ENCODE data around the gene SH2D4B.
"Not testable (repeated sequence)": the region's sequence is repeated elsewhere in the genome, so short reads cannot be mapped to it uniquely, and the experiment has no call there.

The SH2D4B gene

DNA sequence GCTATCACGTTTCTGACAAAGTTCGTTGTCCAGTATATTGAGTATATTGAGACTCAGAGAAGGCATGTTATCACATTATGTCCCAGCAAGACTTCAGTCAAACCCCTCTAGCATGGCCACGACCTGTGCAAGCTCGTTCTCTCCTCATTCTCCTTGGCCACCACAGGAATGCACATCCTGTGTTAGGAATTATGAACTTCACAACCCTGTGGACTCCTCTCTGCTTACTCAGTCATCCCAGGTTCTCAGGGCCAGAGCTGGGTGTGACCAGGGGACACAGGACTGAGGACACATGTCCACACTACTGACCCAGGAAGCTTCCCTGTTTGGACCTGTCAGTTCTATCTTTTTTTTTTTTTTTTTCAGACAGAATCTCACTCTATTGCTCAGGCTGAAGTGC lies 4.4 kb downstream of the SH2D4B start:
- no peak for DNase-seq (ENCODE audit: low read depth in 4 of 4, low spot score in 1 of 4)

DNA sequence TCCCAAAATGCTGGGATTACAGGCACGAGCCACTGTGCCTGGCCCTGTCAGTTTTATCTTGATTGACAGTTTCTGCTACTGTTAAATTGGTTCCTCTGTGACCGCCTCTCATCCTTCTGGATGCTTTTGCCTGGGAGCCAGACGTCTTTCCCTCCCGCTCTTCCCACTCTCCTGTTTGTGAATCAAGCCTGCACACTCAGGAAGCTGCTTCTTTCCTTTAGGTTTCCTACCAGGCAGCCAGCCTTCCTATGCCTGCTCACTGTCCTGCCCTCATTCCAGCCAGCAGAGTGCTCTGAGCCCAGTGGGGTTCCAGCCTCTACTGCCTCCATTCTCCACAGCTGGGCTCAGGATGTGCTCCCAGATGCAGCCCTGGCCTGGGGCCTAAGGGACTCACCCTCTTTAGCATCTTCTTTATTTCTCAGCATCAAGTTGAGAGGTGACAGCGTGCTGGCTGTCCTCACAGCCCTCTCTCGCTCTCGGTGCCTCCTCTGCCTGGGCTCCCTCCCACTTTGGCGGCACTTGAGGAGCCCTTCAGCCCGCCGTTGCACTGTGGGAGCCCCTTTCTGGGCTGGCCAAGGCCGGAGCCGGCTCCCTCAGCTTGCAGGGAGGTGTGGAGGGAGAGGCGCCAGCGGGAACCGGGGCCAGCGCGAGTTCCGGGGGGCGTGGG lies 5.1 kb downstream of the SH2D4B start:
- no peak for DNase-seq (ENCODE audit: low read depth in 4 of 4, low spot score in 1 of 4)

DNA sequence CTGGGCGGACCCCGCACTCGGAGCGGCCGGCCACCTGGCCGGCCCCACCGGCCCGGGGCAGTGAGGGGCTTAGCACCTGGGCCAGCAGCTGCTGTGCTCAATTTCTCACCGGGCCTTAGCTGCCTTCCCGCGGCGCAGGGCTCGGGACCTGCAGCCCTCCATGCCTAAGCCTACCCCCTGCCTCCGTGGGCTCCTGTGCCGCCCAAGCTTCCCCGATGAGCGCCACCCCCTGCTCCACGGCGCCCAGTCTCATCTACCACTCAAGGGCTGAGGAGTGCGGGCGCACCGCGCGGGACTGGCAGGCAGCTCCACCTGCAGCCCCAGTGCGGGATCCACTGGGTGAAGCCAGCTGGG lies 5.6 kb downstream of the SH2D4B start:
- not testable (repeated sequence) for DNase-seq (ENCODE audit: low read depth in 4 of 4, low spot score in 1 of 4)

DNA sequence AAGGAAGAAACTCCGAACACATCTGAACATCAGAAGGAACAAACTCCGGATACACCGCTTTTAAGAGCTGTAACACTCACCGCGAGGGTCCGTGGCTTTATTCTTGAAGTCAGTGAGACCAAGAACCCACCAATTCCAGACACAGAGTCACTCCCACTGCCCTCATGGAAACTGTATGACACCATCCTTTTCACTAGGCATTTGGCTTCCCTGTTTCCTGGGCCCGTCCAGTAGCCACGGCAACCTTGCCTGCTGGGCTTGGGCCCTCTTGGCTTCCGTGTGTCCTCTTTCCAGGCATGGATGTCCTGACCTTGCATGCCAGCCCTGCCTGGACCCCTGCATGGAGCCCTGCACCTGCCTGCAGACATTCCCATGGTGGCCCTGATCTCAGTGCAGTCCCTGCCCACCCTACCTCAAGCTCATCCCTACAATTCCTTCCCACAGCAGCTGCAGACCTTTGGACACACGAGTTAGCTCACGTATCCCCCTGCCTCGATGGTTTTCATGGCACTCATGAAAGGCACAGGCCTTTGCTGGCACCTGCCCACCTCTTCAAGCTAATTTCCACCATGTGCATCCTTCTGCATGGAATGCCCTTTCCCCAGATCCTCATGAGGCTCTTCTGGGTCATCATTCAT lies 6.7 kb downstream of the SH2D4B start:
- no peak for DNase-seq (ENCODE audit: low read depth in 4 of 4, low spot score in 1 of 4)

DNA sequence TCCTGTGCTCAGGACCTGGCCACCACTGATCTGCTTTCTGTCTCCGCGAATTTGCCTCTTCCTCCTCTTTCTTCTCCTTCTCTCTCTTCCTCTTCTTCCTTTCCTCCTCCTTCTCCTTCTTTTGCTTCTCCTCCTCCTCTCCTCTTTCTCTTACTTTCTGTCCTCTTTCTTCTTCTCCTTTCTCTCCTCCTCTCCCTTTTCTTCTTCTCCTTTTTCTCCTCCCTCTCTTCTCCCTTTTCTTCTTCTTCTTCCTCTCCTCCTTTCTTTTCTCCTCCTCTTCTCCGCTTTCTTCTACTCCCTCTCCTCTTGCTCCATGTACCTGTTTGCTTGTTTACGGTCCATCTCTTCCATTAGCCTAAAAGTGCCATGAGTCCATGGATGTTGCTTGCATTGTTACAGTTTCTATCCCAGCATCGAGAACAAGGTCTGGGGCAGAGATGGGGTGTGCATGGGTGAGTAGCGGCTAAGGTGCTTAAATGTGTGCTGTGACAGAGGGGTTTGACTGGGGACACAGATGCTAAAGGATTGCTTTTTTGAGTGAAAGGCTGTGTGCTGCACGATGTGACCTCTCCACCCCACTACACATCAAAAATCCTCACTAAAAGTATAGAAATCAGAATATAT lies 7.7 kb downstream of the SH2D4B start:
- DNase-seq (ENCODE audit: low read depth in 4 of 4, low spot score in 1 of 4): no peak

DNA sequence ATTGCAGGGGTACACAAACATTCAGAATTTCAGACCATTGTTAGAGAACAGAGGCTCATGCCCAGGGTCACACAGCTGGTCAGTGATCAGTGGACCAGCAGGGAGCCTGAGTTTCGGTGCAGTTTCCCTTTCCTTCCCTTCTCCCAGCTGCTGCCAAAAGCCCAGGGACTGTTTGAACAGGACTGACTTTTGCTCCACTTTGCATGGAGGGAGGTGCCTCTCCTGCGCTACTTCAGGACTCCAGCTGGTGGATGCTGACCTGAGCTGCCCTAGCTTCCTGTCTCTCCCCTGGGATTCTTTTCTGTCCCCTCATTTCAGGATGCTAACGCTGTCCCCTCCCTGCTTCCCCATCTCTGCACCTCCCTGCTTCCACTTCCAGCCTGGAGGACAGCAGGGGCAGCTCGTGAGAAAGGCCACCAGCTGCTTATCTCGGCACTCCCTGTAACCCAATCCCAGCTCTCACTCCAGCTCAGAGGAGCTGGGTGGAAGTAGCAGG lies 14.5 kb downstream of the SH2D4B start:
- DNase-seq (ENCODE audit: low read depth in 4 of 4, low spot score in 1 of 4): no peak

DNA sequence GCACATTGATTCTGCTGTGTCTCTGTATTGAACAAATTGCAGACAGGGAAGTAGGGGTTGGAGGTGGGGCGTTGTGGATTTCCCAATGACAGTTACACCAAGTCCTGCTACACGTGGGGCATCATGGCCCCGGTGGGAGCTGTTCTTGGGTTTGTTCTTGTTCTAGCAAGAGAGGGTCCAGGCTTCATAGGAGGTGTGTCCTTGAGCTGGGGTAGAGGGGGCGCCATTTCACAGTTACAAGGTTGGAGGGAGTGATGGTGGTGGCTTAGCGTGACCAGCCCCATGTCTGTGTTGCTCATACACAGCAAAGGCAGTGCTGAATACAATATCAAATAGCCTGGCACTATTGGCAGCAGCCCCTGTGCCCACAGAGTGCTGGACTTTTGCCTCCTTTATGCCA lies 15.7 kb downstream of the SH2D4B start:
- no peak for DNase-seq (ENCODE audit: low read depth in 4 of 4, low spot score in 1 of 4)

DNA sequence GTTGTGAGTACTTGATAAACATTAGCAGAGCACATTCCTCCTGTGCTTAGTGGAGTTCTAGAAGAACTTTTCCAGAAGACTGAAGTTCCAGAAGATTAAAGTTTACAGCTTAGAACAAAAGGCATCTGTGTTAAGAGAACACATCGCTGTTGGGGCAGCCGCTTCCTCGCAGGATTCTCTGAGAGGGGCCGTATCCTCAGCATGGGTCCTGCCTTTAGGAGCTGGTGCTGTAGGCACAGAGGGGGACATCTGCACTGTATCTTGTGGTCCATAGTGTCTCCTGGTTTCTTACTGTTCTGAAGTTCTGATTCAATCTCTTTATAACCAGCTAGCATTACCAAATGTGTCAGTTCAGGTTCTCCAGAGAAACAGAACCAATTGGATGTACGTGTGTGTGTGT lies 16.3 kb downstream of the SH2D4B start:
- DNase-seq (ENCODE audit: low read depth in 4 of 4, low spot score in 1 of 4): no peak

DNA sequence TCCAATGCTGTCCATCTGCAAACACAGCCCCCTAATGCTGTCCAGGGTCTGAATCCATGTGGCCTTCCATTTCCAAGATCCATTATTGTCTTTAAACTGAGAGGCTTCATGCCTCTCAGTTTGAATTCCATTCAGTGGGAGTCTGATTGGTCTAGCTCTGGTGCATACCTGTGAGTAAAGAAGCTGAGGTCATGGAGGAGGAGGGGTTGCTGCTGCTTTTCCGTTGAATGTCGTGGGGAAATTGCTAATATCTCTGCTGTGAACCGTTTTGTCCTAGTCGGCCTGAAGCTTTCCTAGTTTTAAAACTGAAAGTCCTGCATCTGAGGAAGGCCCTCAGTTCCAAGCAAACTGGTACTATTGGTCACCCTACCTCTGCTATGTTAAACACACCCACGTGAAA lies 17.7 kb downstream of the SH2D4B start:
- DNase-seq (ENCODE audit: low read depth in 4 of 4, low spot score in 1 of 4): no peak

DNA sequence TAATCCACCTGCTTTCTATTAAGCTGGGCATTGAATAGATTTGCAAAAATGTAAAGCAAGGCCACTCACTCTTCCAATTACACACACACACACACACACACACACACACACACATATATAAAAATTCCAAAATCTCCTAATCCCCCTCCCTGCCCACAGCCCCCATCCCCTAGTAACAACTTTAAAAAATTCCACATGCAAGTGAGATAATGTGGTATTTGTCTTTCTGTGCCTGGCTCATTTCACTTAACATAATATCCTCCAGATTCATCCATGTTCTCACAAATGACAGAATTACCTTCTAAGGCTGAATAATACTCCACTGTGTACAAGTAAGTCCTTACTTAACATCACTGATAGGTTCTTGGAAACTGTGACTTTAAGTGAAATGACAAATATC lies 24.2 kb downstream of the SH2D4B start:
- no peak for DNase-seq (ENCODE audit: low read depth in 4 of 4, low spot score in 1 of 4)

DNA sequence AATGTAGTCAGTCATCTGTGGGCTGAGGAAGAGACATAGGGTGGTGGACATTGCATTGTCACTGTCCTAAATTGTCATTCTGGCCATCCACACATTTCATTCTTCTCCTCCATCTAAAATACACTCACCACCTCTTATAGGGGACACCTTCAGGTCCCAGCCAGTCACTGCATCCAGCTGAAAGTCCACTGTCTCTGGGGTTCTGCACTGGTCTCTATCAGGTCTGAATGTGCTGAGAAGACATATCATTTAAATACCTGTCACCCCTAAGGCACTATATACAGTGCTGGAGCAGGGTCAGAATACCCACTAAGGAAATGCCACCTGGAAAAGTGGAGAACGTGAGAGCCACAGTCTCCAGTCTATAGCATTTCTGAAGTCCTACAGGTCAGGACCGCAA lies 29.6 kb downstream of the SH2D4B start:
- no peak for DNase-seq (ENCODE audit: low read depth in 4 of 4, low spot score in 1 of 4)

DNA sequence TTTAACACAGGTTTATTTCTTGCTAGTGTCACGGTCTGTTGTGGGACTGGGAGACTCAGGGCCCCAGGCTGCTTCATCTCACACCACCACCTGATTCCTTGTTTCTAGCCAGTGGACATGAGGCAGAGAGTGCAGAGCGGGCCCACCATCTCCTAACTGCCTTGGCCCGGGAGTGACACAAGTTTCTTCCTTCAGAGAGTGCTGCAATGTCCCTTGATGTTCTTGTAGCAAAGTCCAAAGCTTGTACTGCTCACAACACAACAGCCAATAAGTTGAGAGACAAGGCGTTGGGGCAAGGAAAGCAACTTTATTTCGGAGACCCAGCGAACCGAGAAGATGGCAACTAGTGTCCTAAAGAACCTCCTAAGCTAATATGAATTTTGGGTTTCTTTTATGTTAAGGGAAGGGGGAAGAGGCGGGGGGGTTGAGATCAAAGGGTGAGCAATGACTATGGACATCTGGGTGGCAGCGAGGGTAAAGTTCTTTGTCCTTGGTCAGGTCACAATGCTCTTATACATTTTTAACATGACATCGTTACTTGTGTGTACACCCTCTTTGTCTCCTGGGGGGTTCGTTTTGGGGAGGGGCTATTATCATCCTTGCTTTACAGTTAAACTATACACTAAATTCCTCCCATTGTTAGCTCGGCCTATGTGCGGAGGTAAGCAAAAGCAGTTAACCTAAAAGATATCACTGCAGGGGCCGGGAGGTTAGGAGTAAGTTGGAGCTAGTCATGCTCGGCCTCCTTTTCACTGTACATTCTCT lies 31.6 kb downstream of the SH2D4B start:
- DNase-seq (ENCODE audit: low read depth in 4 of 4, low spot score in 1 of 4): no peak

DNA sequence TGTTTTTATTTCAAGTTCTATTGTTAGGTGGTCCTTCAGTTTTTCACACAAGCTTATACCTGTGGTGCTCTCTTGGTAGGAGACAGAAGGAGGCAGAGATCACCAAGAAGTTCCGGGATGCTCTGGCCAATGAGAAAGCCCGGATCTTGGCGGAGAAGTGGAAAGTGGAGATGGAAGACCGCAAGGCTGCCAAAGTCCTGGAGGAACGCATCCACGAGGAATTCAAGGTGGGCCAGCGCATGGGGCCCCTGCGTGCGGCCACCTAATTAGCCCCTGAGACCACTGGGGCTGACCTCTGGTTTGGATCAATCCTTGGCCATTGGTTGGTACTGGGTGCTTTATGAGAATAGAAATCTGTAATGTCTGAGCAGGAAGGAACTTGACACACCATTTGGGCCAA lies 33.6 kb downstream of the SH2D4B start:
- DNase-seq (ENCODE audit: low read depth in 4 of 4, low spot score in 1 of 4): no peak

DNA sequence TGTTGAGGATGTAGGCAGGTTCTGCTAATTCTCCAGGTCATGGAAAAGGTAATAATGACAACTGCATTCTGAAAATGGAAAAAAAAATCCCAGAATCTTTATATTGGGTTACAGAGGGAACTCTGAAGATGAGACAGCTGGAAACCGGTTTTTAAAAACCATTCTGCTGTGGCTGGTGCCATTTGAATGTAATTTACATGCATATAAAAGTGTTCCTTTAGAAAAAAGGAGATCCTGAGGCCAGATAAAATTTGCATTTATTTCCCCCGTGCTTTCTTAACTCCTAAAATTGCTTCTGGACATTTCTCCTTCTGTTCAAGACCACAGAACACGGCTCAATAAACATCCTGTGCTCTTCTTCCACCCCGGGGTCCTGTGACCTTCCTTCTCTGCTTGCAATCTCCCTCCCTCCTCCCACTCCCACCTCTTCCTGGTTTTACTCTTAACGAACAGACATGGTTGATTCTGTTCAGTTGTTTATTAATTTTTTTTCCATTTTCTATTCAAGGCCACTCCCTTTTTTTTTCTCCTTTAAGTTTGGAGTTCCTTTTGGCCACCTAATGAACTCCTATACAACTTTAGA lies 41.6 kb downstream of the SH2D4B start:
- no peak for DNase-seq (ENCODE audit: low read depth in 4 of 4, low spot score in 1 of 4)

DNA sequence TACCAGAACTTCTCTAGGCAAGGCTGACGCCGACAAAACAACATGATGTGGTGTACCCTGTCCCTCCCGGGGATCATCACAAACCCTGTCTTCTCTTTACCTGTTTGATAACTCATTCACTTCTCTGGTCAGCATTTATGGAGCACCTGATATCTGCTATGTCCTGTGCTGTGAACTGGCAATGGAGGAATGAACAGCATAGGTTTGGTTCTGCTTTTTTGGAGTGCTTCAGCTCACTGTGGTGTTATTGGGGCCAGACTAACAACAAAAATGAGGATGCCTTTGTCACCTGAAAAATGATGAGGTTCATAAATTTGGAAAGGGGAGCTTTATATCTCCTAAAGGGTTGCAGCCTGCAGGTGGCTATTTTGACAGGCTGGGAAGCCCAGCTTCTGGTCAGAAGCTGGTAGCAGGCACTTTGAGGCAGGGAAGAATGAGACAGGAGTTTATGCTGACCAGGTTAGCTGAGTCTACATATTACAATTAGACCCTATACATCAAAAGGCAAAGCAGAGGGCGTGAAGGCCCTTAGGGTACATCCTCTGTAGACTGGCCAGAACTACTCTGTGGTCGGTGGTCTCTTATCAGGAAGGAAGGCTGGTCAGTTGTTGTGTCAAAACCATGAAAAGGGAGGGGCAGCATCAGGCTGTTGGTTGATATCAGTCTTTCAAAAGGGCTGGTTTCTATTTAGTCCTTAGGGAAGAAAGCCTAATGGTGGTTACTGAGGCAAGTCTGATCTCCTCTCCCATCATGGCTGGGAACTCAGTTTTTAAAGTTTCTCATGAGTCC lies 42.3 kb downstream of the SH2D4B start:
- DNase-seq (ENCODE audit: low read depth in 4 of 4, low spot score in 1 of 4): no peak

DNA sequence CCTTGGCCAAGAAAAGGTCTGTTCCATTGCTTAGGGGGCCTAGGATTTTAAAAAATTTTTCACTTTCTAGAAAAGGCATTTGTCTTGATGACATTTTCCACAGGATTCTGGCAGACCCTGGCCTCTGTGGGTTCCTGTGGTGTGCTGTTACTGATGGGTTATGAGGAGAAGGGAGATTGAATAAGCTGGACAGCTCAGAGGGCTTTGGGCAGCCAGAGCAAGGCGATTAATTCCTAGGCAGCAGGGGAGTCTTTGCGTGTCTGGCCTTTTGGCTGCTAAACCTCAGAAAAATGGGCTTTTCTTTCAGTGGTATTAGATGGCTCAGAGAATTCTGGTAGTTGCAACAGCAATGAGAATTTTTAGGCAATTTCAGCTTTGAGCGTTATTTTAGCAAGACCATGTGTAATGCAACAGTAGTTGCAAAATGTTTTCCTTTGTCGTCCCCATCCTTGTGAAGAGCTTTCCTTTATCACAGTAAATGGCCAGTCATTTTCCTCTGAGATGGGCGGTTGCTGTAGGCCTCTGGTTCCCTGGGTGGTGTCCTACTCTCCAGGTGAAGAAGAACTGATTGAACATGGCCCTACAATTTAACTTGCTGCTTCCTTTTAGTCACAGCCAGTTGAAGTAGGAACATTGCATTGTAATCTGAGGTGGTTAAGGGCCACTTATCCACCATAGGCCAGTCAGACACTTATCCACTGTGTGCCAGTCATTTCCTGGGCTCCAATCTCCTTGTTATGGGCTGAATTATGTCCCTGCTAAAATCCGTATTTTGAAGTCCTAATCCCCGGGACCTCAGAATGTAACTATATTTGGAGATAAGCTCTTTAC lies 43.2 kb downstream of the SH2D4B start:
- no peak for DNase-seq (ENCODE audit: low read depth in 4 of 4, low spot score in 1 of 4)

DNA sequence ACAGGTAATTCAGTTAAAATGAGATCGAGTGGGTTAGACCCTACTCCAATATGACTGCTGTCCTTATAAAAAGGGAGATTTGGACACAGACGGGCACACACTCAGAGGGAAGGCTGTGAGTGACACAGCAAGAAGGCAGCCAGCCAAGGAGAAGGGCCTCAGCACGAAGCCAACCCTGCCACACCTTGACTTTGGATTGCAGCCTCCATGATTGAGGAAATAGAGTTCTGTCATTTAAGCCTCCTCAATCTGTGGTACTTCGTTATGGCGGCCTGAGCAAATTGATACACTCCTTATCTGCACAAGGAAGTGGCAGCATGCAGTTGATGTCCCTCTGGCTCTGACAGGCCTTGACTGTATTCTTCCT lies 43.8 kb downstream of the SH2D4B start:
- DNase-seq (ENCODE audit: low read depth in 4 of 4, low spot score in 1 of 4): no peak

DNA sequence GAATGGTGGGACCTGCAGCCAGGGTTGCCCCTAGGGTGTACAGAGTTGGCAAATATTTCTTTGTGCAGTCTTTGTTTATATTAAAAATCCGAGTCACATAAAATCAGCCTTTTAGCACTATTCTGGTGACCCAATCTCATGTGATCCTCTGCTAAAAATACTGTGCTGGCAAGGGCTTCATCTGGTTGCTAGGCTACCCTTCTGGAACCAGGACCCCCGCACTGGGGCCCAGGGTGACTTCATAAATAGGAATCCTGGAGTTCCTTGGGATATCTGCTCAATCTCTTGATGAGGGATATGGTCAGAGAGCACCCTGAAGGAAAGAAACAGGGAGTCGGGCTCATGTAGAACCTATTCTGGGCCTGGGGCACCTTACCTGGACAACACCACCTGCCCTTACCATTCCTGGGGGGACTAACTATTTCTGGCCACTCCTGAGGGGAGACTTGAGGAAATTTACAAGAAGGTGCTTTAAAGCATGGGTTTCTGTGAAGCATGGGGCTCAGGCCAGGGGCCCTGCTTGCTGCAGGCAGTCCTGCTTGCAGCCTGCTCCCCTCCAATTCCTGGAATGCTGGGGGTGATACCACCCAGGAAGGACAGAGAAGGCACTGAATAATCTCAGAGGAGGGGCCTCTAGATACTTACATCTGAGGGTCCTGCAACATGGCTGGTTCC lies 44.7 kb downstream of the SH2D4B start:
- no peak for DNase-seq (ENCODE audit: low read depth in 4 of 4, low spot score in 1 of 4)

DNA sequence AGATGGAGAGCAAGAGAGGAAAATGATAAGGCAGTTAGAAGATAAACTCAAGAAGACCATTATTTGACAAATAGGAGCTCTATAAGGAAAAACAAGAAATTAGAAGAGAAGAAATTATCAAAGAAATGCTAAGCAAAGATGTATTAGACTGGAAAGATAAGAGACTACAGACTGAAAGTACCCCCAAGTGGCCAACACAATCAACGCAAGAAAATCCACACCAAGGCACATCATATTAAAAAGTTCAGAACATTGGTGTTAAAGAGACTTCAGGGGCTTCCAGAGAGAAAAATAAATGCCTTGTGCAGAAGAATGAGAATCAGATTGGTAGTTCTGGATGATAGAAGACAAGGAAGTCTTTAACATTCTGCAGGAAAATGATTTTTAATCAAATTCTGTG lies 46.0 kb downstream of the SH2D4B start:
- no peak for DNase-seq (ENCODE audit: low read depth in 4 of 4, low spot score in 1 of 4)
